ENCODE results near the gene SPSB3. TPM values are rescaled to one million over a fixed set of nuclear protein-coding genes. Genes with fewer than 3 reads are reported as not detected.

SPSB3 gene
- polyA plus RNA-seq, 1 experiment: 36.5 TPM

GRCh38 chr16:1771188-1771863 lies 11.0 kb downstream of the SPSB3 start, which contains the start of gene NME3:
NME3 (minus strand) TSS chr16:1771543; CDS start chr16:1771534, 9 bp downstream.
- ChIA-PET CTCF (interaction anchor here (1.8 kb wide), 1 partner anchor 11 kb away, joined by 5 read pairs; the partner anchor contains the start of genes NUBP2 and SPSB3), POLR2A (interaction anchor here (0.6 kb wide), 1 partner anchor 12 kb away, joined by 3 read pairs; the partner anchor contains the start of gene NUBP2)
- H3K36me3 ChIP-seq (ENCODE audit: control insufficient read depth, insufficient read depth, low read length): peaks cover 30% of the 10 kb centered on the region
- no peak for TF ChIP-seq CTCF (IDR thresholded peaks at IDR 0.05; ENCODE audit: insufficient read depth, low read depth, low read length)
- no peaks in the 10 kb centered on the region for H3K27me3 ChIP-seq (ENCODE audit: control insufficient read depth, insufficient read depth, low read length)
- H3K4me3 ChIP-seq (ENCODE audit: low read depth, low read length): peak within 1 kb of the TSS; percentile 92
- DNase-seq (ENCODE audit: low read depth): no peak

- Histone ChIP-seq H3K4me3 (ENCODE audit: low read depth, low read length) (peak overlapping the region; percentile 92), H3K27me3 (ENCODE audit: control insufficient read depth, insufficient read depth, low read length) (no peaks in the 10 kb centered on the region), H3K36me3 (ENCODE audit: control insufficient read depth, insufficient read depth, low read length) (peaks cover 30% of the 10 kb centered on the region)
- ChIA-PET POLR2A (interaction anchor here (0.6 kb wide), 1 partner anchor 12 kb away, joined by 3 read pairs; the partner anchor contains the start of gene NUBP2), CTCF (interaction anchor here (1.3 to 1.8 kb wide), 2 partner anchors 61 to 64 kb away, joined by 3 to 4 read pairs; partner anchors contain the start of gene MAPK8IP3)
- DNase-seq (ENCODE audit: low read depth): no peak
- TF ChIP-seq CTCF (IDR thresholded peaks at IDR 0.05; ENCODE audit: insufficient read depth, low read depth, low read length): no peak
Observed at GRCh38 chr16:1770328-1771187, 11.8 kb downstream of the SPSB3 start.

- ChIA-PET POLR2A (no interaction called here), CTCF (interaction anchor here (0.7 to 1.8 kb wide), 4 partner anchors 43 to 160 kb away, joined by 3 to 4 read pairs (median 3); partner anchors contain the start of gene MAPK8IP3)
- Histone ChIP-seq H3K27me3 (ENCODE audit: control insufficient read depth, insufficient read depth, low read length) (no peaks in the 10 kb centered on the region), H3K4me3 (ENCODE audit: low read depth, low read length) (no peak overlapping the region), H3K36me3 (ENCODE audit: control insufficient read depth, insufficient read depth, low read length) (peaks cover 35% of the 10 kb centered on the region)
- TF ChIP-seq CTCF (IDR thresholded peaks at IDR 0.05; ENCODE audit: insufficient read depth, low read depth, low read length): no peak
- no peak for DNase-seq (ENCODE audit: low read depth)
Observed at GRCh38 chr16:1769402-1770300, 12.7 kb downstream of the SPSB3 start.

DNA sequence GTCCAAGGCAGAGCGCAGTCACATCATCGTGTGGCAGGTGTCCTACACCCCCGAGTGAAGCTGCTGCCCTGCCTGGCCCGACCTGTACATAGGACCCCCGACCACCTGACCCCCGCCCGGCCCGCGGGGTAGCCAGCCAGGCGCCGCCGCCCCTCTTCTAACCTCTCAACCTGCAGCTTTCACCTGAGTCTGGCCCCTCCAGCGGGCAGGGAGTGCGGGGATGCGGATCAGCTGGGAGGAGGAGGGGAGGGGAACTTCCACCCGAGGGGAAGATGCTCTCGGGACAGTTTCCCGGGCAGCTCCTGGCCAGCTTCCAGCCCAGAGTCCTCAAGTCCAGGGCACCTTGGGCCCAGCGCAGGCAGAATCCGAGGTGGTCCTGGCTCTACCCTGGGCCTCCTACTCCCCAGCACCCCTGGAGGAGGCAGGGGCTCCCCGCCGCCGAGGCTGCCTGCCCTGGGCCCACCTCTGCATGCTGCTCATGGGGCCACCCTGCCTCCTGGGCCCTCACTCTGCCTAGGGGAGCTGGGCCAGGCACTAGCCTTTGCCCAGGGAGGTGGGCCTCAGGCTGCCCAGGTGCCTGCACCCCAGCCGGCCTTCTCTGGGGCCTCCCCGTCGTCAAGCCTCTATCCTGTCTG lies 13.5 kb downstream of the SPSB3 start:
- CTCF ChIA-PET: interaction anchor here (0.7 to 1.8 kb wide), 4 partner anchors 44 to 161 kb away, joined by 3 to 4 read pairs (median 4); partner anchors contain the start of gene MAPK8IP3

More for the DNA sequence above, 13.5 kb downstream of the SPSB3 start:
- TF ChIP-seq CTCF (IDR thresholded peaks at IDR 0.05; ENCODE audit: insufficient read depth, low read depth, low read length): no peak
- no peaks in the 10 kb centered on the region for H3K27me3 ChIP-seq (ENCODE audit: control insufficient read depth, insufficient read depth, low read length)
- peaks cover 38% of the 10 kb centered on the region for H3K36me3 ChIP-seq (ENCODE audit: control insufficient read depth, insufficient read depth, low read length)
- POLR2A ChIA-PET: no interaction called here
- no peak for DNase-seq (ENCODE audit: low read depth)
- H3K4me3 ChIP-seq (ENCODE audit: low read depth, low read length): no peak overlapping the region

All from BJ (cell line).